ENCODE measurements around the gene MAST3.

MAST3 gene

GRCh38 chr19:18161636-18162002, 64.0 kb downstream of the MAST3 start:
- no peak for DNase-seq

GRCh38 chr19:18164072-18164471, 66.5 kb downstream of the MAST3 start:
- no peak for DNase-seq

- DNase-seq, result no peak
Measured at GRCh38 chr19:18165794-18166544, 68.4 kb downstream of the MAST3 start.

GRCh38 chr19:18167011-18167410, 69.4 kb downstream of the MAST3 start:
- no peak for DNase-seq

GRCh38 chr19:18167975-18168645, 70.5 kb downstream of the MAST3 start:
- peak; percentile 84 for DNase-seq

- no peak for DNase-seq
Measured at GRCh38 chr19:18168673-18169381, 71.2 kb downstream of the MAST3 start.

GRCh38 chr19:18170714-18171255, 73.2 kb downstream of the MAST3 start:
- DNase-seq, result no peak

GRCh38 chr19:18171605-18172327, 74.2 kb downstream of the MAST3 start:
- no peak for DNase-seq

- no peak for DNase-seq
Measured at GRCh38 chr19:18172331-18173053, 74.9 kb downstream of the MAST3 start.

GRCh38 chr19:18173054-18173571, 75.5 kb downstream of the MAST3 start:
- no peak for DNase-seq

GRCh38 chr19:18173572-18174288, 76.2 kb downstream of the MAST3 start, which contains the start of gene IFI30:
TSS of gene IFI30 (plus strand) at chr19:18173813. CDS start at chr19:18173842, 29 bp downstream.
- peak; percentile 87 for DNase-seq

- DNase-seq, result no peak
Measured at GRCh38 chr19:18174983-18175382, 77.4 kb downstream of the MAST3 start.

GRCh38 chr19:18176367-18177310, 79.1 kb downstream of the MAST3 start:
- DNase-seq, result no peak

GRCh38 chr19:18179957-18180356, 82.4 kb downstream of the MAST3 start:
- no peak for DNase-seq

- no peak for DNase-seq
Measured at GRCh38 chr19:18183529-18183928, 86.0 kb downstream of the MAST3 start.

- no peak for DNase-seq
Measured at GRCh38 chr19:18185538-18185937, 88.0 kb downstream of the MAST3 start.

GRCh38 chr19:18190278-18190677, 92.7 kb downstream of the MAST3 start:
- no peak for DNase-seq

GRCh38 chr19:18191640-18192062, 94.1 kb downstream of the MAST3 start:
- no peak for DNase-seq

GRCh38 chr19:18192673-18193387, 95.3 kb downstream of the MAST3 start, which contains the start of gene MPV17L2:
TSS of gene MPV17L2 (plus strand) at chr19:18193218. CDS start at chr19:18193282, 64 bp downstream.
- peak; percentile 100 for DNase-seq
